GM12872 (cell line): ENCODE measurements around the gene ENOX2.

Source experiments
- CTCF ChIP-seq: IDR thresholded peaks from 3 replicates; pipeline ENCODE4 v1.5.1; 2011; ENCODE audit warnings: low read depth, mild to moderate bottlenecking, low read length, moderate library complexity; ENCODE audit not compliant: insufficient read depth

ENOX2 gene

GRCh38 chrX:130741584-130741983 lies 161.4 kb downstream of the ENOX2 start:
- no peak for TF ChIP-seq CTCF

GRCh38 chrX:130741151-130741550 lies 161.9 kb downstream of the ENOX2 start:
- TF ChIP-seq CTCF = no peak

- TF ChIP-seq CTCF = no peak
Observed at GRCh38 chrX:130738638-130739195, 164.3 kb downstream of the ENOX2 start.

GRCh38 chrX:130734713-130735112 lies 168.3 kb downstream of the ENOX2 start:
- no peak for TF ChIP-seq CTCF

- TF ChIP-seq CTCF = no peak
Observed at GRCh38 chrX:130728208-130728607, 174.8 kb downstream of the ENOX2 start.

GRCh38 chrX:130726661-130727060 lies 176.3 kb downstream of the ENOX2 start:
- TF ChIP-seq CTCF = no peak

- TF ChIP-seq CTCF = no peak
Observed at GRCh38 chrX:130725519-130725918, 177.5 kb downstream of the ENOX2 start.
